ENCODE measurements around the gene FSD2. TPM values are rescaled to one million over a fixed set of nuclear protein-coding genes. Genes with fewer than 3 reads are reported as not detected.
"Not testable (repeated sequence)": the region's sequence is repeated elsewhere in the genome, so short reads cannot be mapped to it uniquely, and the experiment has no call there.

FSD2 gene
- total RNA-seq, 2 donors from 2014 or later, result 47.7 to 94.3 TPM

GRCh38 chr15:82832601-82833361 is 26.9 kb upstream of the FSD2 start:
- ATAC-seq (peak in 1 of 2 donors; percentile 66), DNase-seq (no peak)
- intact Hi-C loops (cut with DNase I), result no loop called here

GRCh38 chr15:82831894-82832600 is 26.2 kb upstream of the FSD2 start:
- DNase-seq, result no peak
- intact Hi-C loops (cut with DNase I), result no loop called here
- no peak for ATAC-seq

- DNase-seq (no peak), ATAC-seq (no peak)
- intact Hi-C loops (cut with DNase I), result no loop called here
These were observed 24.7 kb upstream of the FSD2 start for GRCh38 chr15:82830427-82831173.

- DNase-seq (no peak), ATAC-seq (no peak)
- intact Hi-C loops (cut with DNase I), result loop anchor here in 1 of 2 donors (10.0 kb wide), 1 partner anchor 54 kb away; no protein-coding TSS in a partner anchor
These were observed 23.4 kb upstream of the FSD2 start for GRCh38 chr15:82829234-82829633.

GRCh38 chr15:82828075-82828474 is 22.2 kb upstream of the FSD2 start:
- intact Hi-C loops (cut with DNase I), result loop anchor here in 1 of 2 donors (10.0 kb wide), 1 partner anchor 53 kb away; no protein-coding TSS in a partner anchor
- ATAC-seq (no peak), DNase-seq (no peak)

GRCh38 chr15:82823049-82823448 is 17.2 kb upstream of the FSD2 start:
- DNase-seq (no peak), ATAC-seq (no peak)
- intact Hi-C loops (cut with DNase I), result loop anchor here in 1 of 2 donors (10.0 kb wide), 1 partner anchor 48 kb away; no protein-coding TSS in a partner anchor

- intact Hi-C loops (cut with DNase I), result loop anchor here in 1 of 2 donors (10.0 kb wide), 1 partner anchor 47 kb away; no protein-coding TSS in a partner anchor
- not testable (repeated sequence) for DNase-seq, ATAC-seq
These were observed 16.0 kb upstream of the FSD2 start for GRCh38 chr15:82821851-82822250.

GRCh38 chr15:82821396-82821795 is 15.5 kb upstream of the FSD2 start:
- intact Hi-C loops (cut with DNase I), result loop anchor here in 1 of 2 donors (10.0 kb wide), 1 partner anchor 47 kb away; no protein-coding TSS in a partner anchor
- DNase-seq, ATAC-seq: not testable (repeated sequence)

GRCh38 chr15:82820128-82820527 is 14.3 kb upstream of the FSD2 start:
- ATAC-seq, result no peak
- DNase-seq, result no peak
- intact Hi-C loops (cut with DNase I), result loop anchor here in 1 of 2 donors (10.0 kb wide), 1 partner anchor 45 kb away; no protein-coding TSS in a partner anchor

GRCh38 chr15:82812994-82813393 is 7.1 kb upstream of the FSD2 start:
- intact Hi-C loops (cut with DNase I), result no loop called here
- ATAC-seq, result no peak
- DNase-seq, result no peak

- intact Hi-C loops (cut with DNase I), result no loop called here
- no peak for ATAC-seq
- no peak for DNase-seq
These were observed 5.1 kb upstream of the FSD2 start for GRCh38 chr15:82810890-82811426.

GRCh38 chr15:82810061-82810889 is 4.4 kb upstream of the FSD2 start:
- DNase-seq (peak; percentile 44), ATAC-seq (peak in 1 of 2 donors; percentile 34)
- intact Hi-C loops (cut with DNase I), result no loop called here

- ATAC-seq (peak; percentile 95 to 97), DNase-seq (peak; percentile 99)
- intact Hi-C loops (cut with DNase I), result no loop called here
These were observed 3.6 kb upstream of the FSD2 start, which contains the start of gene WHAMM for GRCh38 chr15:82809308-82810060. Gene WHAMM (plus strand): TSS chr15:82809628. CDS start chr15:82809727, 99 bp downstream.

GRCh38 chr15:82808634-82809041 is 2.8 kb upstream of the FSD2 start:
- ATAC-seq (no peak), DNase-seq (no peak)
- intact Hi-C loops (cut with DNase I), result no loop called here

GRCh38 chr15:82807920-82808633 is 2.2 kb upstream of the FSD2 start:
- ATAC-seq, result no peak
- DNase-seq, result no peak
- intact Hi-C loops (cut with DNase I), result no loop called here

- DNase-seq (no peak), ATAC-seq (no peak)
- intact Hi-C loops (cut with DNase I), result no loop called here
These were observed 1.3 kb downstream of the FSD2 start for GRCh38 chr15:82804575-82804949.

Measured in left cardiac atrium (tissue), 4 donors.